HG02798 (cell line): ENCODE data around the gene MMP10.
"Not testable (repeated sequence)": the region's sequence is repeated elsewhere in the genome, so short reads cannot be mapped to it uniquely, and the experiment has no call there.

Experiments
- ATAC-seq: cut with Tn5 transposase; IDR thresholded peaks from one replicate; pipeline ENCODE4 v1.9.1; 2021; ENCODE audit warnings: mild to moderate bottlenecking; ENCODE audit not compliant: unreplicated experiment, poor library complexity

Gene MMP10

DNA sequence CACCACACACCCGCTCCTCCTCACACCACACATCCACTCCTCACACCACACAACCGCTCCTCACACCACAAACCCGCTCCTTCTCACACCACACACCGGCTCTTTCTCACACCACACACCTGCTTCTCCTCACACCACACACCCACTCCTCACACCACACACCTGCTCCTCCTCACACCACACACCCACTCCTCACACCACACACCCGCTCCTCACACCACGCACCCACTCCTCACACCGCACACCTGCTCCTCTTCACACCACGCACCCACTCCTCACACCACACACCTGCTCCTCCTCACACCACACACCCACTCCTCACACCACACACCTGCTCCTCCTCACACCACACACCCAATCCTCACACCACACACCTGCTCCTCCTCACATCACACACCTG is 49.5 kb downstream of the MMP10 start:
- not testable (repeated sequence) for ATAC-seq

DNA sequence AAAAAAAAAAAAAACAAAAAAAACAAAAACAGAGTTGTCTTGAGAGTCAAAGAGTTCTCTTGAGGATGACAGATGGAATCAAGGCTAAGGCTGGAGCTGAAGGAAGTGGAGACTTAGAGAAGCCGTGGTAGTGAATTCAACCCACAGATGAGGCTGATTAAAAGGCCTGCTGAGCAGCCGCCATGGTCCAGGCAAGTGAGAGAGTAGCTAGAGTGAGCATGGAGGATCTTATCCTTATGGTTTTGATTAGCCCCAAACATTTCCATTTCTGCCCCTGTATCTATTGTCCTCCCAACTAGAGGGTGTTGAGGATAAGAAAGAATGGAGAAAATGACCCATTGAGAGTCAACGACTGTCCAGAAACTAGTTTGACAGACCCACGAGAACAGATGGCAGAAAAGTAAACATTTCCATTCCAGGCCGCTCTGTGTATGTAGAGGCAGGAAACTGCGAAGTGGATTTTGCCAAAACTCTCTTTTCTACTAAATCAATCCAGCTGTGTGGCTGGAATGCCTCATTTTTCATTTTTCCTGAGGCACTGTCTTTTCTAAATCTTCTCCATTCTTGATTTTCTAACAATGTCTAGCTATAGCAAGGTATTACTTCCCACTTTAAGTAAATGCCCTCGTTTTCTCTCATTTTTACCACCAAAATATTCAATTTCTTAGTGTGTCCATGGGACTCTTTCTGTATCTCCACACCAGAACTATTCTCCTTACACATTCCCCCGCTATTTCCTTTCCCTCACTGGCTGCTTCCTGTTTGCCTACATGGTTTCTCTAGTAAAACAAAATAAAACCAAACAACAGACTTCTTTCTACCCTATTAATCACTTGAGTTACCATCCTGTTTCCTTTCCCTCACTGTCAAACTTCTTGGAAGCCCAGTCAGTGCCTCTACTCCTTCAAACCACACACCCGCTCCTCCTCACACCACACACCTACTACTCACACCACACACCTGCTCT is 50.3 kb downstream of the MMP10 start:
- no peak for ATAC-seq

DNA sequence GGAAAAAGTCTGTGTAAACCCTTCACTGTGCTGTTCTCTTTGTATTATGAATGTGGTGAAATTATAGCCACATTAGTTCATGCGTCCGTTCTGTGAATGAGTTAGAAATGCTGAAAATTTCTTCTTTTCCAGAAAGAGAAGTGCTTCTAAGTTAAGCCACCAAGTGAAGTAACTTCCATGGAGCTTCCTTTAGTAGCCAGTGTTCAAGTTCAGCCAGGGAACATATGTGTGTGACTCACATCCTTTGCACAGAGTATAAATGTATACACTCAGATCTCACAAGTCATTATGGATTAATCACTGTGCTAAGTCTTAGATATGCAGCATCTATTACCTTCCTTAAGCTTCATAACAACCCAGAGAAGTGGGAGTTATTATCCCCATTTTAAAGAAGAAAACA is 52.5 kb downstream of the MMP10 start:
- ATAC-seq = no peak

DNA sequence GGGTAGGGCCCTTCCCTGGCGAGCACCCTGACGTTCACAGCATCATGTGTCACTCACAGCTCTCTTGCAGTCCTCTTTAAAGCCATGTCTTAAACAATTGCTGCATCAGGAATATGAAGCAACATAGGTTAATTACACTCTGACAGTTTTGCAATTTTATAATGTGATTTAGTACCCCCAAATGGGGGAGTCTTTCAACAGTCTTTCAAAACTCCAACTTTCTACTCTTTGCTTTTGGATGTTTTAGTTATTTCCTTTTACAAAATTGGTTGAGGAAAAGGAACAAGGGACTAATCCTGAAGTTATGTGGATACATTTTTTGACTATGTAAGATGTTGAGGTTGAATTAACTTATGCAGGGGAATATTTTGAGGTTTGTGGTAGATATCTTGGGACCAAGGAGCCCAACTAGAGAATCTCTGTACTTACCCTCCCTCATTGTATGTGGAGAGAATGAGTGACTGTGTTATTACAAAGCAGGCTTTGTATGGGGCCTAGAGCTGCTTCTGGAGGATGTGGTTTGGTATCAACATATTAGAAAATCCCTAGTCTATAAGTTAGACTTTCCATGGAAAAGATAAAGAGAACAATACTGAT is 55.4 kb downstream of the MMP10 start, which contains the start of gene MMP8:
Gene MMP8, minus strand, starts transcription at position 51 of the 597 bp plus-strand sequence. CDS start 99 bp downstream, outside the sequence.
- ATAC-seq = no peak

DNA sequence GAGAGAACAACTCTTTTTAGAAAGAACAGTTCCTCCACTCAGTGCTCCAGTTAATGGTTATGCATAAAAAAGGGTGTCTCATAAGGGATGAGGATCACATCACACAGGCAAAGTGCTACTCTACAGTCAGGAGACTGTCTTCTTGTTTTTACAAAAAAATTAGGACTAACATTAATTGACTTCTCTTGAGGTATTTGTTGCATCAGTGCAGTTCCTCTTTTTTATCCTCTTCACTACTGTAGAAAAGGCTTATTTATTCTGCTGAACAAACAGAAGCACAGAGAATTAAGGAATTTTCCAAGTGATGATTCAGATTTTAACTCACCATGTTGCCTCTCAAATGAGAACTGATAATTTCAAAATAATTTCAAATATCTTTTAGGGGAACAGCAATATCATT is 57.6 kb downstream of the MMP10 start:
- no peak for ATAC-seq
